HepG2 (cell line): Measurements from ENCODE around the gene PML. TPM values are rescaled to one million over a fixed set of nuclear protein-coding genes. Genes with fewer than 3 reads are reported as not detected.
A peak's percentile ranks its signal among the peaks of the same experiment; 100 is the strongest.

Source experiments
- ATAC-seq: fragments of 200-7000 bp; cut with Tn5 transposase; 3 replicates; pipeline ENCODE4 v1.9.1; 2020; ENCODE audit warnings: mild to moderate bottlenecking, moderate library complexity
- BruUV-seq: library from RNA; stranded (reverse); fragments of 400-500 nt; replicated peaks from 2 replicates; lab custom pipeline; 2021; lab: Mats Ljungman, UMichigan
- CTCF ChIA-PET: fragments of 300-600 bp; formaldehyde crosslinking; extraction: SDS; loops from one replicate; lab custom pipeline; 2021; ENCODE audit warnings: low total read pairs, inconsistent platforms, low intra/inter-chr PET ratio; lab: Yijun Ruan, JAX
- POLR2A ChIA-PET: fragments of 350-600 bp; sonication (Branson Sonifier 250); formaldehyde crosslinking; loops from one replicate; lab custom pipeline; 2020; ENCODE audit warnings: antibody characterized with exemption, inconsistent platforms; lab: Yijun Ruan, JAX
- DNase-seq: peaks from one replicate; pipeline ENCODE4 v3.0.0-alpha.2; 2015; ENCODE audit warnings: low spot score
- FAIRE-seq: peaks from 3 replicates; lab custom pipeline; 2011; peaks lifted over from hg19 to GRCh38; lab: Jason Lieb, UNC
- H2AFZ ChIP-seq: one replicate; pipeline ENCODE4 v1.6.1; 2011; ENCODE audit warnings: low read length, inconsistent platforms
- H3K27ac ChIP-seq: fragments of 300-600 bp; 3 replicates; pipeline ENCODE4 v1.8.0; 2011; ENCODE audit warnings: mixed run types, mild to moderate bottlenecking, mixed read lengths, low read length, inconsistent platforms; ENCODE audit not compliant: insufficient read depth; ENCODE audit errors: extremely low read length
- H3K27me3 ChIP-seq, 2 experiments: fragments of 200-600 bp in 1 of 2; 2 replicates in 1 of 2; 3 replicates in 1 of 2; pipeline versions ENCODE4 v1.6.0 to v1.8.0; 2011; ENCODE audit warnings: low read length in 2 of 2, mild to moderate bottlenecking in 2 of 2, moderate library complexity in 2 of 2, inconsistent platforms in 1 of 2; ENCODE audit not compliant: insufficient read depth in 2 of 2, control insufficient read depth in 1 of 2
- H3K36me3 ChIP-seq, 2 experiments: fragments of 200-600 bp in 1 of 2; replicated peaks in 1 of 2; 2 replicates in 1 of 2; 3 replicates in 1 of 2; pipeline versions ENCODE4 v1.5.1 to v1.8.0; 2011; ENCODE audit warnings: low read length in 2 of 2, inconsistent platforms in 1 of 2; ENCODE audit not compliant: insufficient read depth in 2 of 2, control insufficient read depth in 1 of 2
- H3K4me1 ChIP-seq: 2 replicates; pipeline ENCODE4 v1.5.1; 2012; ENCODE audit warnings: low read length, inconsistent platforms; ENCODE audit not compliant: insufficient read depth
- H3K4me2 ChIP-seq: 2 replicates; pipeline ENCODE4 v1.6.0; 2011; ENCODE audit warnings: low read depth, low read length, inconsistent platforms
- H3K4me3 ChIP-seq, 3 experiments: fragments of 200-600 bp in 1 of 3; sonication (generic), shearing (Covaris generic) in 1 of 3; replicated peaks in 1 of 3; 2 replicates each; pipeline ENCODE4 v1.5.1; 2011 to 2016; ENCODE audit warnings: low read length in 3 of 3, inconsistent platforms in 2 of 3, low read depth in 2 of 3, mild to moderate bottlenecking in 2 of 3, control low read depth in 1 of 3, mixed read lengths in 1 of 3; ENCODE audit not compliant: insufficient read depth in 1 of 3
- H3K79me2 ChIP-seq: one replicate; pipeline ENCODE4 v1.6.1; 2011; ENCODE audit warnings: low read length, inconsistent platforms; ENCODE audit not compliant: insufficient read depth
- H3K9ac ChIP-seq: 2 replicates; pipeline ENCODE4 v1.6.0; 2011; ENCODE audit warnings: mild to moderate bottlenecking, low read depth, low read length, inconsistent platforms; ENCODE audit not compliant: insufficient read depth
- H3K9me3 ChIP-seq: 2 replicates; pipeline ENCODE4 v1.5.1; 2012; ENCODE audit warnings: mild to moderate bottlenecking, low read length
- H4K20me1 ChIP-seq: 2 replicates; pipeline ENCODE4 v1.6.0; 2011; ENCODE audit warnings: inconsistent platforms, mild to moderate bottlenecking, low read length, moderate library complexity; ENCODE audit not compliant: insufficient read depth
- AGO2 ChIP-seq: fragments of 200-400 bp; formaldehyde crosslinking; optimal IDR thresholded peaks from 2 replicates; pipeline ENCODE3; 2017; ENCODE audit warnings: mild to moderate bottlenecking, low read depth, low read length, moderate library complexity
- MTA1 ChIP-seq: sonication (generic); formaldehyde crosslinking; IDR thresholded peaks from 2 replicates; pipeline ENCODE4 v1.4.0; 2020; ENCODE audit warnings: missing genetic modification reagents, mild to moderate bottlenecking, borderline replicate concordance
- SNAI1 ChIP-seq: sonication (generic); formaldehyde crosslinking; IDR thresholded peaks from 2 replicates; pipeline ENCODE4 v1.5.0; 2020; ENCODE audit warnings: mild to moderate bottlenecking, missing genetic modification reagents, borderline replicate concordance
- ZNF773 ChIP-seq: sonication (generic); formaldehyde crosslinking; IDR thresholded peaks from 2 replicates; pipeline ENCODE4 v1.4.0; 2020; ENCODE audit warnings: missing genetic modification reagents, borderline replicate concordance
- WGBS: methylation state at CpG from one replicate; pipeline ENCODE4 v1.1.6; 2017; ENCODE audit warnings: low lambda C conversion rate; 5-methylcytosine and 5-hydroxymethylcytosine counted together
- in situ Hi-C: cut with HindIII; loops from 2 replicates; pipeline ENCODE4 v1.10.0; 2017; ENCODE audit warnings: low pct_unique_long_range_greater_than_20kb; ENCODE audit not compliant: extremely low pct_ligation_motif_present
- intact Hi-C: fragments of 100-400 bp; cut with micrococcal nuclease; formaldehyde crosslinking; loops from one replicate; pipeline ENCODE4 v1.10.0; 2022; ENCODE audit not compliant: unreplicated experiment
- polyA plus RNA-seq, 8 experiments: library from polyadenylated mRNA; depleted of rRNA in 3 of 8; stranded (reverse) in 7 of 8; unstranded in 1 of 8; fragments of >200 nt; fragmentation: Illumina TruSeq in 4 of 8; extraction: Trizol in 4 of 8; gene quantifications; 2 replicates each; pipeline versions ENCODE4 v1.2.1 to v1.2.3, GENCODE V29; 2011 to 2016; ENCODE audit warnings: low read depth in 4 of 8, missing spikeins in 1 of 8, mixed read lengths in 1 of 8; ENCODE audit not compliant: insufficient read depth in 1 of 8
- total RNA-seq, 5 experiments: library from RNA; depleted of rRNA; stranded (reverse); fragments of >200 nt; fragmentation: Illumina TruSeq; extraction: Trizol; gene quantifications; 2 replicates each; pipeline ENCODE4 v1.2.3, GENCODE V29; 2016; ENCODE audit warnings: low read depth in 1 of 5
- TF ChIP-seq, protein P1 (sequence below): sonication (generic); formaldehyde crosslinking; IDR thresholded peaks from 2 replicates; pipeline ENCODE4 v1.4.0; 2020; ENCODE audit warnings: missing genetic modification reagents

The PML gene
- total and polyA plus RNA-seq, 2 of the 13 experiments (the other 11 are each of a cell fraction or from before 2014, with no cell fraction given), result 2.9 to 3.9 TPM

DNA sequence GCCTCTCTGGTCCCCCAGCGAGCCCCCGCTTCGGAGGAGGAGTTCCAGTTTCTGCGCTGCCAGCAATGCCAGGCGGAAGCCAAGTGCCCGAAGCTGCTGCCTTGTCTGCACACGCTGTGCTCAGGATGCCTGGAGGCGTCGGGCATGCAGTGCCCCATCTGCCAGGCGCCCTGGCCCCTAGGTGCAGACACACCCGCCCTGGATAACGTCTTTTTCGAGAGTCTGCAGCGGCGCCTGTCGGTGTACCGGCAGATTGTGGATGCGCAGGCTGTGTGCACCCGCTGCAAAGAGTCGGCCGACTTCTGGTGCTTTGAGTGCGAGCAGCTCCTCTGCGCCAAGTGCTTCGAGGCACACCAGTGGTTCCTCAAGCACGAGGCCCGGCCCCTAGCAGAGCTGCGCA, 3.5 kb downstream of the PML start:
- ATAC-seq (no peak), DNase-seq (no peak), FAIRE-seq (no peak)
- 93% methylated on average over 3 of the region's 27 CpGs for WGBS
- H4K20me1 ChIP-seq, result no peaks in the 10 kb centered on the region
- in situ Hi-C loops (no loop called here), intact Hi-C loops (no loop called here)
- peaks cover 1 to 12% of the 10 kb centered on the region in 2 experiments; a peak in 4 of 5 replicates for H3K36me3 ChIP-seq
- TF ChIP-seq AGO2 (peak; percentile 21), ZNF773 (no peak)
- H3K27ac ChIP-seq, result no peak overlapping the region
- no peaks in the 10 kb centered on the region; a peak in 1 of 5 replicates for H3K27me3 ChIP-seq
- H3K9ac ChIP-seq, result no peak overlapping the region
- peaks cover 12% of the 10 kb centered on the region for H3K79me2 ChIP-seq
- ChIA-PET CTCF (no interaction called here), POLR2A (no interaction called here)
- H3K4me3 ChIP-seq, result no peak overlapping the region
- no peaks in the 10 kb centered on the region for H3K9me3 ChIP-seq
- BruUV-seq, result no TSS peak
- H3K4me1 ChIP-seq, result peaks cover 28% of the 10 kb centered on the region
- no peak overlapping the region for H2AFZ ChIP-seq
- H3K4me2 ChIP-seq, result no peak overlapping the region

DNA sequence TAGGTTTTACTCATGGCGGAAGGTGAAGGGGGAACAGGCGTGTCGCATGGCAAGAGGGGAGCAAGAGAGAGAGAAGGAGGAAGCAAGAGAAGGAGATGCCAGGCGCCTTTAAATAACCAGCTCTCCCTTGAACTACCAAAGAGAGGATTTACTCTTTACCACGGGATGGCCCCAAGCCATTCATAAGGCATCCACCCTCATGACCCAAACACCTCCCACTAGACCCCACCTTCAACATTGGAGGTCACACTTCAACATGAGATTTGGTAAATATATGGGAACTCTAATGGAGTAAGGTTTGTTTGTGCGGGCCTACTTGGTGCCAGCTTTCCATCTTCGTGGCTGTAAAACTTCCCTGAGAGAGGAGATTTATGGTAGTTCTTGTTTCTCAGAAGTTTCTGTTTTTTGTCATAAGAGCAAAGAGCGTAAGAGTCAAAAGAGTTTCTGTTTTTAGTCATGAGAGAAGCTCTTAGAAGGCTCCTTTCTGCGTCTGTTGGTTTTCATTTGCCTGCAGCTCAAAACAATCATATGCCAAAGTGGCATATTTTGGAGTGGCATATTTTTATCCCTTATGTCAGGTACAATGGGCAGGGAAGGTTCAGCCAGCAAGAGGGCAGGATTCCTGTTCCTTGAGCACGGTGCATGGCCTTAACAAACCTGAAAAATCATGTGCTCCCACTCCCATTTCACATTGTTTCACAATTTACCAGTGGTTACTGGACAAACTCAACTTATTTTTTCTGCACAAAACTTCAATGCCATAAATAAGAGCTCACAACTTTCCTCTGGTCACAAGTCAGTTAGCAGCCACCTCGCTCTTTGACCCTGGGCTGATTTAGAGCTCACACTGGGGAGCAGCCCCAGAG, 12.5 kb downstream of the PML start:
- no TSS peak for BruUV-seq
- no peak overlapping the region for H2AFZ ChIP-seq
- H3K9me3 ChIP-seq, result no peaks in the 10 kb centered on the region
- no peaks in the 10 kb centered on the region for H4K20me1 ChIP-seq
- no peak for DNase-seq
- peaks cover 16% of the 10 kb centered on the region for H3K4me1 ChIP-seq
- in situ Hi-C loops (no loop called here), intact Hi-C loops (no loop called here)
- POLR2A ChIA-PET, result no interaction called here
- 96% methylated on average over 11 of the region's 11 CpGs for WGBS
- H3K27ac ChIP-seq, result no peak overlapping the region
- TF ChIP-seq MTA1 (no peak), SNAI1 (no peak)
- TF ChIP-seq, protein P1, sequence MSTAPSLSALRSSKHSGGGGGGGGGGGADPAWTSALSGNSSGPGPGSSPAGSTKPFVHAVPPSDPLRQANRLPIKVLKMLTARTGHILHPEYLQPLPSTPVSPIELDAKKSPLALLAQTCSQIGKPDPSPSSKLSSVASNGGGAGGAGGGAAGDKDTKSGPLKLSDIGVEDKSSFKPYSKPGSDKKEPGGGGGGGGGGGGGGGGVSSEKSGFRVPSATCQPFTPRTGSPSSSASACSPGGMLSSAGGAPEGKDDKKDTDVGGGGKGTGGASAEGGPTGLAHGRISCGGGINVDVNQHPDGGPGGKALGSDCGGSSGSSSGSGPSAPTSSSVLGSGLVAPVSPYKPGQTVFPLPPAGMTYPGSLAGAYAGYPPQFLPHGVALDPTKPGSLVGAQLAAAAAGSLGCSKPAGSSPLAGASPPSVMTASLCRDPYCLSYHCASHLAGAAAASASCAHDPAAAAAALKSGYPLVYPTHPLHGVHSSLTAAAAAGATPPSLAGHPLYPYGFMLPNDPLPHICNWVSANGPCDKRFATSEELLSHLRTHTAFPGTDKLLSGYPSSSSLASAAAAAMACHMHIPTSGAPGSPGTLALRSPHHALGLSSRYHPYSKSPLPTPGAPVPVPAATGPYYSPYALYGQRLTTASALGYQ (CRISPR knock-in tag), result no peak
- H3K36me3 ChIP-seq, result peaks cover 0 to 22% of the 10 kb centered on the region in 2 experiments; a peak in 2 of 5 replicates
- H3K79me2 ChIP-seq, result no peaks in the 10 kb centered on the region
- FAIRE-seq, result no peak
- CTCF ChIA-PET, result no interaction called here
- no peak overlapping the region for H3K4me3 ChIP-seq
- no peak for ATAC-seq
- H3K27me3 ChIP-seq, result no peaks in the 10 kb centered on the region
- H3K9ac ChIP-seq, result no peak overlapping the region
- no peak overlapping the region for H3K4me2 ChIP-seq
